ENCODE measurements around the gene VAPA. TPM values are rescaled to one million over a fixed set of nuclear protein-coding genes. Genes with fewer than 3 reads are reported as not detected.

VAPA gene
- total RNA-seq, 1 donor, result 436 TPM

DNA sequence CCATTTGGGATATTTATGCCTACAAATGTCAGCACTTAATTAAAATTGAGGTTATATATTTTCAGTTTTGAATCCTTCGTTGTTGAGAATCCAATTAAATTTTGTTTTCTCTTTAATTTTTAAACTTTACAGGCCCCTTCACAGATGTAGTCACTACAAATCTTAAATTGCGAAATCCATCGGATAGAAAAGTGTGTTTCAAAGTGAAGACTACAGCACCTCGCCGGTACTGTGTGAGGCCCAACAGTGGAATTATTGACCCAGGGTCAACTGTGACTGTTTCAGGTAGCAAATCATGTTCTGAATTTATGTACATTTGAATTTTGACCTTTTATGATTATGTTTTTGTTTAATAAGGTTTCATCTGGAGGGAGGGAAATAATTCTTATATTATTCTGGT, 17.9 kb downstream of the VAPA start:
- no peak for DNase-seq (ENCODE audit: low read depth)
- H3K4me3 ChIP-seq (ENCODE audit: low read depth, low read length), result no peak overlapping the region
- TF ChIP-seq, protein P1, sequence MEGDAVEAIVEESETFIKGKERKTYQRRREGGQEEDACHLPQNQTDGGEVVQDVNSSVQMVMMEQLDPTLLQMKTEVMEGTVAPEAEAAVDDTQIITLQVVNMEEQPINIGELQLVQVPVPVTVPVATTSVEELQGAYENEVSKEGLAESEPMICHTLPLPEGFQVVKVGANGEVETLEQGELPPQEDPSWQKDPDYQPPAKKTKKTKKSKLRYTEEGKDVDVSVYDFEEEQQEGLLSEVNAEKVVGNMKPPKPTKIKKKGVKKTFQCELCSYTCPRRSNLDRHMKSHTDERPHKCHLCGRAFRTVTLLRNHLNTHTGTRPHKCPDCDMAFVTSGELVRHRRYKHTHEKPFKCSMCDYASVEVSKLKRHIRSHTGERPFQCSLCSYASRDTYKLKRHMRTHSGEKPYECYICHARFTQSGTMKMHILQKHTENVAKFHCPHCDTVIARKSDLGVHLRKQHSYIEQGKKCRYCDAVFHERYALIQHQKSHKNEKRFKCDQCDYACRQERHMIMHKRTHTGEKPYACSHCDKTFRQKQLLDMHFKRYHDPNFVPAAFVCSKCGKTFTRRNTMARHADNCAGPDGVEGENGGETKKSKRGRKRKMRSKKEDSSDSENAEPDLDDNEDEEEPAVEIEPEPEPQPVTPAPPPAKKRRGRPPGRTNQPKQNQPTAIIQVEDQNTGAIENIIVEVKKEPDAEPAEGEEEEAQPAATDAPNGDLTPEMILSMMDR (IDR thresholded peaks at IDR 0.05; ENCODE audit: insufficient read depth, low read length), result no peak

DNA sequence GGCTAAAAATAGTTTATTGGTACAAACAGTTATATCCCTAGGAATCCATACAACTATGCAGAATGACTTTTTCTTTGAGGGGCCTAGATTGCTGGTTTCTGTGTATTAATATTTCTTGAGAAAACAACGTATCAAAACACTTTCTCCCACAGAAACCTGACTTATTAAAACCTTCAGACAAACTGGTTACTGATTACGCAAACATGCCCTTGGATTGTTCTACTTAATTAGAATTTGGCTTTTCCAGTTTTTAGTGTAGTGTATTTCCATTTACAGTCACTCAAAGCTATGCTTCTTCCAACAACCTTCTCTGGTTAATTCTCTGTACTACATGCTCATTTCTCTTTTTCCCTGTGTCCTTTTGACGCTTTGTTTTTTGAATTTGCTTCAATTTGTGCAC, 20.0 kb downstream of the VAPA start:
- TF ChIP-seq, protein P1 (IDR thresholded peaks at IDR 0.05; ENCODE audit: insufficient read depth, low read length), result no peak
- H3K4me3 ChIP-seq (ENCODE audit: low read depth, low read length), result no peak overlapping the region
- DNase-seq (ENCODE audit: low read depth), result no peak

DNA sequence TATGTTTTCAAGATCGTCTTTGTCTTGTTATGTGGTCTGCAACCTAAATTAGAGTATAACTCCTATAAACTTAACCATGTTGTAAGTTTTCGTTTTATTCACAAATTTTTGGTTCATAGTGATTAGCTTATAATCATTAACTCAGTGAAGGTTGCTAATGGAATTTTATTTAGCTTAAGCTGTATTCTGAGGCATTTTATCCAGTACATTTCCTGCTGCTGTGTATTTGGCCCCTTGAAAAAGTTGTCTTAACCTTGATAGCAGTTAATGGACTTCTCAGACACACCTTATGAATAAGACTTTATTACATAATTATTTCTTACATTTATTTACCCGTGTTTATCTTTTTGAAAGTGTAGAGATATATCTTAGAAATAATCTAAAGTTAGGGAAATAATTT, 20.5 kb downstream of the VAPA start:
- TF ChIP-seq, protein P1 (IDR thresholded peaks at IDR 0.05; ENCODE audit: insufficient read depth, low read length), result no peak
- H3K4me3 ChIP-seq (ENCODE audit: low read depth, low read length), result no peak overlapping the region

DNA sequence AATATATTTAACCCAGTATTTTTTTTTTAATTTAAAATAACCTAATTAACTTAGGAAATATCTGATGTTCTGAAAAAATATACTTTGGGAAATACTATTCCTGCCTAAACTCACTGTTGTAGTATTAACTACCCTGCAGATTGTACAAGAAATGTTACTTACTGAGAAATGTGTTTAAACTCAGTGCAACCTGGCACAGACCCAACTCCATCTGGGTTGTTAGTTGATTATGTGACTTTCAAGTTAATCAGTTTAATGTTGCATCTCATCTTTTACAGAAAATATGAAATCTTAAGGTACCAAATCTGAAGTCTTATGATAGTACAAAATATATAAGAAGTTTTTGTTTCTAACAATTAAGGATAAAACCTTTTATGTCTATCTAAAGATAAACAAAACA, 27.3 kb downstream of the VAPA start:
- TF ChIP-seq, protein P1 (IDR thresholded peaks at IDR 0.05; ENCODE audit: insufficient read depth, low read length), result no peak
- no peak overlapping the region for H3K4me3 ChIP-seq (ENCODE audit: low read depth, low read length)
- no peak for DNase-seq (ENCODE audit: low read depth)

More for the DNA sequence above, 20.5 kb downstream of the VAPA start:
- DNase-seq (ENCODE audit: low read depth), result no peak

DNA sequence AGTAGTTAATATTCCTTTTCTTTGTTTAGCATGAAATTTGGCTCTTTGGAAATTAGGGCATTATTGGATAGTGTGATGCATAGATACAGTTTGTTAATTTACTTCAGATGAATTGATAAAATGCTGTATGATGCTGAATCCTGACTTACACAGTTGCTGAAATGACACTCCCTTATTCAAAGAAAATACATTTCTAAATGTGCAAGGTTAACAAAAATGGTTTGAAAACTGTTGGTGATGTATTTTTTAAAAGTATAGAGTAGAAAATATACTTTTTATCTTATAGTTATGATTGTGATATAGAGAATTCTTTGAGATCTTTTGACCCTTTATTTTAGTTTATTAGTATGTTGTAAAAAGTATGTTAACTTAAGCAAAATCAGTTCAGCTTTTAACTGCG, 27.8 kb downstream of the VAPA start:
- TF ChIP-seq, protein P1 (IDR thresholded peaks at IDR 0.05; ENCODE audit: insufficient read depth, low read length), result no peak
- no peak for DNase-seq (ENCODE audit: low read depth)
- no peak overlapping the region for H3K4me3 ChIP-seq (ENCODE audit: low read depth, low read length)

DNA sequence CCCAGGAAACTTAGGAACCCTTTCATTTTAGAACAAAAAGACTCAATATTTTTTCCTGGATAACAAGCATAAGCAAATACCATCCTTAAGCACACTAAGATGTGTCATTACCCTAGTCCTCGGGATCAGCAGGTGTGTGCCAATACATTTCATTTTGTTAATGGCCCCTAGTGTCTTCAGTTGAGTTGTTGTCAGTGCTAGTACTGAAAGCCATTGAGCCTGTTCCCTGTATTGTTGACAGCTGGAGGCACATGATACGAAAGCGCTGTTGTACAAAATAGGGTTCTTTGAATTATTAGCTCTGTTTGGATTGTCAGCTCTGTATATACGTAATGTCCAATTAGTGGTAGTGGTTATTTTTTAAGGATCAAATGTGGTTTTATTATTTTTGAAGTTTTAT, 29.5 kb downstream of the VAPA start:
- TF ChIP-seq, protein P1 (IDR thresholded peaks at IDR 0.05; ENCODE audit: insufficient read depth, low read length), result no peak
- H3K4me3 ChIP-seq (ENCODE audit: low read depth, low read length), result no peak overlapping the region
- no peak for DNase-seq (ENCODE audit: low read depth)

DNA sequence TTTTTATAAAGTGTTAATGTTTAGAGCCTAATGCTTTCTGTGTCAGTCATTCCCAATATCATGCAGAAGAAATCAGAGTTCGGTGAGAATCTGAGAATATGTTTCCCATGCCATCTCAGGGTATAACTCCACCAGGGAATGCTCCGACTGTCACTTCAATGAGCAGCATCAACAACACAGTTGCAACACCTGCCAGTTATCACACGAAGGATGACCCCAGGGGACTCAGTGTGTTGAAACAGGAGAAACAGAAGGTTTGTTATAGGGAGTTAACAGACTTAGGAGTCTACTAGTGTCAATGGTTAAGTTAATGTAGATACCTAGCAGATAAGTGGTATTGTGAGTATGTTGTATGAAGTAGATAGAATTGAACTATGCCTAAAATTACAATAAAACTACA, 31.0 kb downstream of the VAPA start:
- H3K4me3 ChIP-seq (ENCODE audit: low read depth, low read length), result no peak overlapping the region
- no peak for DNase-seq (ENCODE audit: low read depth)
- TF ChIP-seq, protein P1 (IDR thresholded peaks at IDR 0.05; ENCODE audit: insufficient read depth, low read length), result no peak

All from fibroblast of the aortic adventitia (primary cell).